Esophagus squamous epithelium (tissue), 4 donors: ENCODE data around the gene SCGB2B2.

Experiments used
- POLR2A ChIP-seq, 4 donors: fragments of 450-650 bp; IDR thresholded peaks; one replicate each; pipeline ENCODE4 v1.6.1; 2017; ENCODE audit warnings: antibody characterized with exemption in 4 of 4, mild to moderate bottlenecking in 4 of 4, moderate library complexity in 3 of 4
- TF ChIP-seq, protein P1 (sequence below), 6 experiments: fragments of 450-650 bp in 4 of 6; fragments of 200-600 bp in 2 of 6; sonication (generic) in 2 of 6; IDR thresholded peaks; one replicate each; pipeline ENCODE4 v1.5.1; 2016 to 2019; ENCODE audit warnings: antibody characterized with exemption in 6 of 6, mild to moderate bottlenecking in 4 of 6, moderate library complexity in 4 of 6

DNA sequence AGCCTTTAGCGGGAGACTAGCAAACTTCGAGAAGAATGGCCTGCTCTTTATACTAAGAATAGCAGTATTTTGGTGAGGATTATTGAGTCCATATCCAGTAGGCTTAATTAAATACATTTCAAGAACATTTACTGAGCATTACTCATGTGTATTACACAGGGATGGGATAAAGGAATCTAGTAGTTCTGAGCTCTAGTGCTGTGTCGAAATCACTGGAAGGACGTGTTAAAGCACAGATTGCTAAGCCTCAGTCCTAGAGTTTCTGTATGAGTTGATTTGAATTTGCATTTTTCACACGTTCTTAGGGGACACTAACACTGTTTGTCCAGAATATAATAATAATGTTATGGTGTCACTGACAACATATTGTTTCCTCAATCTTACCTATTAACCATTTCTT is 9.5 kb upstream of the SCGB2B2 start:
- TF ChIP-seq, protein P1, sequence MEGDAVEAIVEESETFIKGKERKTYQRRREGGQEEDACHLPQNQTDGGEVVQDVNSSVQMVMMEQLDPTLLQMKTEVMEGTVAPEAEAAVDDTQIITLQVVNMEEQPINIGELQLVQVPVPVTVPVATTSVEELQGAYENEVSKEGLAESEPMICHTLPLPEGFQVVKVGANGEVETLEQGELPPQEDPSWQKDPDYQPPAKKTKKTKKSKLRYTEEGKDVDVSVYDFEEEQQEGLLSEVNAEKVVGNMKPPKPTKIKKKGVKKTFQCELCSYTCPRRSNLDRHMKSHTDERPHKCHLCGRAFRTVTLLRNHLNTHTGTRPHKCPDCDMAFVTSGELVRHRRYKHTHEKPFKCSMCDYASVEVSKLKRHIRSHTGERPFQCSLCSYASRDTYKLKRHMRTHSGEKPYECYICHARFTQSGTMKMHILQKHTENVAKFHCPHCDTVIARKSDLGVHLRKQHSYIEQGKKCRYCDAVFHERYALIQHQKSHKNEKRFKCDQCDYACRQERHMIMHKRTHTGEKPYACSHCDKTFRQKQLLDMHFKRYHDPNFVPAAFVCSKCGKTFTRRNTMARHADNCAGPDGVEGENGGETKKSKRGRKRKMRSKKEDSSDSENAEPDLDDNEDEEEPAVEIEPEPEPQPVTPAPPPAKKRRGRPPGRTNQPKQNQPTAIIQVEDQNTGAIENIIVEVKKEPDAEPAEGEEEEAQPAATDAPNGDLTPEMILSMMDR (IDR thresholded peaks at IDR 0.05): no peak
- no peak for TF ChIP-seq POLR2A (IDR thresholded peaks at IDR 0.05)
